ENCODE results near the gene FBXL2.

Gene FBXL2

GRCh38 chr3:33277193-33277882 lies at the start of gene FBXL2:
FBXL2 (plus strand) TSS chr3:33277442; CDS start chr3:33277513, 71 bp downstream.
- no peak for DNase-seq (ENCODE audit: low read depth, low spot score)

GRCh38 chr3:33229066-33229465 lies 48.2 kb upstream of the FBXL2 start:
- DNase-seq (ENCODE audit: low read depth, low spot score), result no peak

GRCh38 chr3:33229947-33230346 lies 47.3 kb upstream of the FBXL2 start:
- DNase-seq (ENCODE audit: low read depth, low spot score), result no peak

- no peak for DNase-seq (ENCODE audit: low read depth, low spot score)
Measured at GRCh38 chr3:33231756-33232465, 45.3 kb upstream of the FBXL2 start.

- no peak for DNase-seq (ENCODE audit: low read depth, low spot score)
Measured at GRCh38 chr3:33233884-33234283, 43.4 kb upstream of the FBXL2 start.

- no peak for DNase-seq (ENCODE audit: low read depth, low spot score)
Measured at GRCh38 chr3:33236005-33236404, 41.2 kb upstream of the FBXL2 start.

GRCh38 chr3:33237439-33237838 lies 39.8 kb upstream of the FBXL2 start:
- DNase-seq (ENCODE audit: low read depth, low spot score), result no peak

- DNase-seq (ENCODE audit: low read depth, low spot score), result no peak
Measured at GRCh38 chr3:33238923-33239322, 38.3 kb upstream of the FBXL2 start.

GRCh38 chr3:33240261-33240660 lies 37.0 kb upstream of the FBXL2 start:
- DNase-seq (ENCODE audit: low read depth, low spot score), result no peak

- DNase-seq (ENCODE audit: low read depth, low spot score), result no peak
Measured at GRCh38 chr3:33246786-33247185, 30.5 kb upstream of the FBXL2 start.

- DNase-seq (ENCODE audit: low read depth, low spot score), result no peak
Measured at GRCh38 chr3:33250712-33251111, 26.5 kb upstream of the FBXL2 start.

- DNase-seq (ENCODE audit: low read depth, low spot score), result no peak
Measured at GRCh38 chr3:33256249-33256648, 21.0 kb upstream of the FBXL2 start.

GRCh38 chr3:33260104-33260503 lies 17.1 kb upstream of the FBXL2 start:
- no peak for DNase-seq (ENCODE audit: low read depth, low spot score)

GRCh38 chr3:33269385-33269784 lies 7.9 kb upstream of the FBXL2 start:
- DNase-seq (ENCODE audit: low read depth, low spot score), result no peak

GRCh38 chr3:33271324-33271723 lies 5.9 kb upstream of the FBXL2 start:
- no peak for DNase-seq (ENCODE audit: low read depth, low spot score)

- DNase-seq (ENCODE audit: low read depth, low spot score), result no peak
Measured at GRCh38 chr3:33273628-33274027, 3.6 kb upstream of the FBXL2 start.

GRCh38 chr3:33278163-33278562 lies 921 bp downstream of the FBXL2 start:
- DNase-seq (ENCODE audit: low read depth, low spot score), result no peak

GRCh38 chr3:33287672-33288282 lies 10.5 kb downstream of the FBXL2 start:
- DNase-seq (ENCODE audit: low read depth, low spot score), result no peak

GRCh38 chr3:33299395-33300081 lies 22.3 kb downstream of the FBXL2 start:
- no peak for DNase-seq (ENCODE audit: low read depth, low spot score)

GRCh38 chr3:33312361-33312760 lies 35.1 kb downstream of the FBXL2 start:
- no peak for DNase-seq (ENCODE audit: low read depth, low spot score)

- DNase-seq (ENCODE audit: low read depth, low spot score), result no peak
Measured at GRCh38 chr3:33313331-33313730, 36.1 kb downstream of the FBXL2 start.

GRCh38 chr3:33314993-33315392 lies 37.8 kb downstream of the FBXL2 start:
- no peak for DNase-seq (ENCODE audit: low read depth, low spot score)
